Hippocampal formation (tissue), 2 donors: ENCODE results near the gene USB1.
A peak's percentile ranks its signal among the peaks of the same experiment; 100 is the strongest.

Source experiments
- DNase-seq, 2 donors: peaks; one replicate each; lab custom pipeline; 2025; lab: John Stamatoyannopoulos, UW

The USB1 gene

DNA sequence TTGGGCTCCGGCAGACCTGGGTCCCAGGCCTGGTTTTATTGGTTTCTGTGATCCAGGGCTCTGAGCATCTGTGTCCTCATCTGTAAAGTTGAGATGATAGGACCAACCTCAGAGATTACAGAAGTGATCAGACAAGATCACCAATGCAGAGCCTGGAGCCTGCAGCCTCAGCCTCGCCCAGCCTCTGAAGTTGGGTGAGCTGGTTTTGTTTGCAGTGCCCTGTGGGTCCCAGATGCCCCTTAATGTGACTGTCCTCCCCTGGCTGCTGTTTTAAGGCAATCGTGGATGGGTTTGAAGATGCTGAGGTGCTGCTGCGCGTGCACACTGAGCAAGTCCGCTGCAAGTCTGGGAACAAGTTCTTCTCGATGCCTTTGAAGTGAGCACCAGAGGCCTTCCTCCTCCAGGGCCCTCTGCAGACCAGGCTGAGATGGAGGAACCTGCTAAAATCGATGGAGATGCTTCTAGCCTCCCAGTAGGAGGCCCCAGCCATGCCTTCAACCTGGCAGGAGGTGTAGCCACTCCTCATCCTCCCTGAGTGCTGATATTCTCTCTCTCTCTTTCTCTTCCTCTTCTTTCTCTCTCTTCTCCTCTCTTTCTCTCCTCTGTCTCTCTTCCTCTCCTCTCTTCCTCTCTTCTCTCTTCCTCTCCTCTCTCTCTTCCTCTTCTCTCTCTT, 18.8 kb downstream of the USB1 start:
- DNase-seq = no peak

DNA sequence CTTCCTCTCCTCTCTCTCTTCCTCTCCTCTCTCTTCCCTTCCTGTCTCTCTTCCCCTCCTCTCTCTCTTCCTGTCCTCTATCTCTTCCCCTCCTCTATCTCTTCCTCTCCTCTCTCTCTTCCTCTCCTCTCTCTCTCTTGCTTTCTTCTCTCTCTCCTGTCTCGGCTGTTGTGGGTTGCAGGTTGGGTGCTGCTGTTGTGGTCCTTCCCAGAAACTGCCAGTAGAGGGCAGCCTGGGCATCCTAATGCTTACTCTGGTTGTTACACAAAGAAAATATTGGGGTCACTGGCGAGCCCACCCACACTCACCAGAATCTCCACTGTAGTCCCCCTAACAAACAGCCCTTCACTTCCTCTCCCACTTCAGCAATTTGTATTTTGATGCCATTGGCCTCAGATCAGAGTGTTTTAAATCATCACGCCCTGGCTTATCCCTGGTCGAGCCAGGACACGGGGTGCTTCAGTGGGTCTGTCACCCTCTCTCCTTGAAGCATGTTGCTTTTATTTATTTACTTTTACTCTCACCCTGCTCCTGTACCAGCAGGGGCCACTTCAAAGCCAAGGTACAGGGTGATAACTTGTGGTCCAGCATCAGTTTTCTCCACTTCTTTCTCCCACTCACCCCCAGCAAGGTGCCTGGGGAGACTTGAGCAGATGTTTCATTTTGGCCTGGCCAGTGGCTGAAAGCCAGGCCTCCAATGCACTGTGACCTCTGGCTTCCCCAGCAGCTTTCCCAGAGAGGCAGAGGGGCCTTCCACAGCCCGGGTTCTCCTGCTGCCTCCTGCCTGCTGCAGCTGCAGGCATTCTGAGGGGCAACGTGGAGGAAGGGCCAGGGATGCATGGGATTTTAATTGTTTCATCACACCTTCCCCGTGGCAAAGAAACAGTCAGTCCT, 19.7 kb downstream of the USB1 start:
- peak; percentile 15 to 51 for DNase-seq

DNA sequence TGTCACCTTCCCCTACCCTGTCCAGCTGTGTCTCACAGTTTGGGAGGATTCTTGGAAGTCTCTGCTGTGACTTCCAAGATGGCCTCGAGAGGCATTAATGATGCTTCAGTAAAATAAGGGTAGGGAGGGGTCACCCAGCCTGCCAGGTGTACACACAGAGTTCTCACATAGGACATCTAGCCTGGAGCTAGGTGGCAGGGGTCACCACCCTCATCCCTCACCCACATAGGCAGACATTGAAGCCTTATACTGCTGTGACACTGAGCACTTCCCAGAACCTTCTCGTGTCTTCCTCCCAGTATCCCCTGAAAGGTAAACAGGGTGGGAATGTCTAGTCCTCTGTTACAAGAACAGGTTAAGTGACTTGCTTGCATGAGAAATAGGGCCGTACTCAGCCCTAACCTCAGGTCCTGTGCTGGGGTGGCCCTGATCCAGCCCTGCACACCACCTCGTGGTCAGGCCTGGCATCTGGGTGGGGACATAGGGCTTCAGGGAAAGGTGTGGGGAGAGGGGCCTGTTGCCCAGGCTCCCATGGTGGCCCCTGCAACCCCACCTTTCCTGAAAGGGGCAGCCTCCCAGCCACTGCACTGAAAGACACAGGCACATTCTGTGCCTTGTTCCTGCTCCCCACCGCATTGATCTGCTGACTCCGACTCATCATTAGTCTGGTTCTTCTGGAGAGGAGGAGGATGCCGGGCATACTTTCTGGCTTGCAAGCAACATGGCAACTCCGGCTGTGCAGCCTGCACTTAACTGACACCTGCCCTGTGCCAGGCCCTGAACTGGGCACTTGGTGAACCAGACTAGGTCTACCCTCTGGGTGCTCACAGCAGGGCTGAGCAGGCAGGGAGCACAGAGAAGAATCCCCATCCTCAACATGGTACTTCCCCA, 20.7 kb downstream of the USB1 start:
- DNase-seq = no peak

DNA sequence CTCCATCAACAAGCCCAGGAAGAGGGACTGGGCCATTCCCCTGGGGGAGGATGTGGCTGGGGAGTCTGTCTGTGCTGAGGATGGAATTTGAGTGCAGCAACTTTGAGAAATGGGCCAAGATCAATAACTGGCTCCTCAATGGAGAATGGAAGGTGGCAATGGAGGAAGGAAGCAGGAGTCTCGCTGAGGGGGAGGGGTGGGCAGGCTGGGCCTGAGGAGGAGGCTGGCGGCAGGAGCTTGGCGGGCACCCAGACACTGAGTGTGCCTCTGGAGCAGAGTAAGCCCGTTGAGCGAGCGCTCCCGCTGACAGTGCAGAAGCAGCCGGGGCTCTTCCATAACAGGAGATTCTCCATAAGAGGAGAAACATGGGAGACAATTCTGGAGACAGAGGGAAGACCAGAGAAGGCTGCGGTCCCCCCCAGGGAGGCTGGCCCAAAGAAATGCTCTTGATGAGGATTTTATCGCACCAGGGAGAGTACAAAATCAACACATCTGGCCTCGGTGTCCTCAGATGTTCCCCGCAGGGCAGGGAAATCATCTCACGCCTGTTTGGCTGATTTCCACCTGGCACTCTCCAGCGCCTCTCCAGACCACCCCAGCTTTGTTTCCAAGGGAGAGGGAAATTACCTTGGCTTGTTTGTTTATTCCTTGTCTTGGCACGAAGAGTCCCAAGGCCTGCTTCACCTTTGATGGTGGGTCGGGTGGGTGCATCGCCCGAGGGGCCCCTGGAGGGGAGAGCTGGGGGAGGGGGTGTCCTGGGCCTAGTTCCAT, 21.6 kb downstream of the USB1 start:
- peak; percentile 60 to 62 for DNase-seq

DNA sequence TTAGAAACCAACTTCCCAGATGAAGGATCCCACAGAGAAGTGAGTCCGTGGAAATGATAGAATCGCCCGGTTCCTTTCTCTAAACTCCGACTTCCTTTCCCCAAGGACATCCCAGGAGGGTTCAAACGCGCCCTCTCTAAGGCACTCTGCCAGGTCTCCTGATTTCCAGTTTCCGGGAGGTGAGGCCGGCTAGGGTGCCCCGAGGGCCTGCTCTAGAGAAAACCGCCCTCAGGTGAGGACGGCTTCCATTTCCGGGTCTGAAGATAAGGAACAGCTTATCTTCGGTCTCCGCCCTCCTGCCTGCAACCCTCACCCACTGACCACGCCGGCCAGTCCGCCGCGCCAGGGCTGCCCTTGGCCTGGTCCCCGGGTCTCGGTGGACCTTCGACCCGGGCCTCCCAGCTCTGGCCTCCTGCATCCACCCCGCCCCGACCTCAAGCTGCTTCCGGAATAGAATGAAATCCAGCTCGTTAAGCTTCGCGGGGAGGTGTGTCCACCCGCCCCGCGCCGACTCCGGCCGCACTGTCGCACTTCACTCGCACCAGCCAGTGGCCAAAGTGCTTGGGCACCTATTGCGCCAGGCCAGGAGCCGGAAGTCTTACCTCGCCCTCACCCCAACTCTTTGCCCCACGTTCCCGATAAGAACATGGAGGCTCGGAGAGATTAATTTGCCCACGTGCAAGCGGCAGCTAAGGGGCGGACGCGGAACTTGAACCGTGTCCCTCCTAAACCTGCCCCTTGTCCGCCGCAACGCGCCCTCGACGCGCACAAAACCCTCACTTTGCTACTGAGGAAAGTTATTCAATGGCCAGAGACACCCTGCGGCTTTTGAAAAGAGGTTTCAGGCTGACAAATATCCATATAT, 23.5 kb downstream of the USB1 start:
- no peak for DNase-seq

DNA sequence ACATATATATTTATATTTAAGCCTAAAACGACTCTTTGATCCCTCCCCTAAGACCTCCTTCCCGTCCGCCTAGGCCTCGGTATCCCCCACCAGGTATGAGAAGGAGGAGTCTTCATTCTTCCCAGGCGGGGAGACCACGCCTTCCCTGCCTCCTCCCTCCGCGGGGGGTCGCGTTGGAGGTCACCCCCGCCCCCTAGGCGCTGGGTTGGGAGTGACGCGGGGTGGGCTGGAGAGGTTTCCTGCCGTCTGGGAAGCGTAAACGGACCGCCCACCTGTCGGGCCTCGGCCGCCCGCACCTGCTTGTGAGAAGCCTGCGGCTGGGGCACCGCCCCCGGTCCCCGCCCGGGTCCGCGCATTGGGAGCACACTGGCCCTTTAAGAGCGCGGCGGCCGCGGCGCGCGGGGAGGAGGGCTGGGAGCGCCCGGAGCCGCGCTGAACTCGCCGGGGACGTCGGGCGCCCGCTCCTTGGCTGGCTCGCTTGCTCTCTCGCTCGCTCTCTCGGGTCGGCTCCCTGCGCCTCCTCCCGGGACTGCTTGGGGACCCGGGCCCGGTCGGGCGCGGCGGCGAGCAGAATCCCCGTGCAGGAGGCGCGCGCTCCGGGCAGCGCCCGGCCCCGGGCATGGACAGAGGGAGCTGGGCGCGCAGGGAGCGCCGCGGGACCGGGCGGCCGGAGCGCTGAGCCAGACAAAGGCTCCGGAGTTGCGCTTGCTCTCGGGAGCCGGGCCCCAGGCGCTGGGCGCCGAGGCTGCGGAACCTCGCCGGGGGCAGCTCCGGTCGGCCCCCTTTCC, 24.3 kb downstream of the USB1 start, which contains the start of gene MMP15:
MMP15 (plus strand) TSS at position 404 of the 788 bp plus-strand sequence. CDS start 597 bp downstream, outside the sequence.
- peak in 1 of 2 donors; percentile 38 for DNase-seq

DNA sequence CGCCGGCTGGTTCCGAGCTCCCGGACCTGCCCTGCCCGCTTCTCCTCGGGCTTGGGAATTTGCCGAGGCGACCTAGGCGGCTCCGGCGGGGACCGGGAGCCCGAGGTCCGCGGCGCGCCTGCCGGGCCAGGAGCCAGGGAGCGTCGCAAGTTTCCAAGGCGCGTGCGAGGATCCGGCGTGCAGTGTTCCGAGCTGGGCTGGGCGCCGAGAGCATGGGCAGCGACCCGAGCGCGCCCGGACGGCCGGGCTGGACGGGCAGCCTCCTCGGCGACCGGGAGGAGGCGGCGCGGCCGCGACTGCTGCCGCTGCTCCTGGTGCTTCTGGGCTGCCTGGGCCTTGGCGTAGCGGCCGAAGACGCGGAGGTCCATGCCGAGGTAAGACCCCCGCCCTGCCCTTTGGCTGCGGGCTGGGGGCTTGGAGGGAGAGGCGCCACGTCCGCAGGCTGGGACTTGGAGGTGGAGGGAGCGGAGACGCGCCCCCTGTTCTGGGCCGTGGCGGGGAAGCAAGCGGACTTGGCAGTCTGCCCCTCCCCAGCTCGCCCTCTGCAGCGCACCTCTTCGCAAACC, 25.0 kb downstream of the USB1 start:
- DNase-seq = peak in 1 of 2 donors; percentile 38

DNA sequence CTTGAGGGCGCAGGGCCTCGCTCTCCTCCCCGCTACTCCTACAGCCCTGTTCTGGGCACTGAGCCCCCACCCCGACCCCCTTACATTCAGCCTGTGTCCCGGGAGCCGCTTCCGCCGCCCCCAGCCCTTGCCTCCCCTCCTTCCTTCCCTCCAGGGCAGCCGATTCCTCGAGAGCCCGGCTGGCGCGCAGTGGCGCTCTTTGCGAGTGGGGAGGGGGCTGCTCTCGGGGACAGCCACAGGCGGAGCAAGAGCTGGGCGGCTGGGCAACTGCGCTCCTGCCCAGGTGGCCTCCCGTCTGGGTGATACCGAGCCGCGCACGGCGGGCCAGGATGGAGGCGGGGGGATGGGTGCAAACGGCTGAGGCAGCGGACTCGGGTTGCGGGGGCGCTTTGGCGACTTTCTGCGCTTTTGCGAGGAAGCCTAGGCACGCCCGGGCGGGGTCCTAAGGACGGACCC, 25.5 kb downstream of the USB1 start:
- no peak for DNase-seq

DNA sequence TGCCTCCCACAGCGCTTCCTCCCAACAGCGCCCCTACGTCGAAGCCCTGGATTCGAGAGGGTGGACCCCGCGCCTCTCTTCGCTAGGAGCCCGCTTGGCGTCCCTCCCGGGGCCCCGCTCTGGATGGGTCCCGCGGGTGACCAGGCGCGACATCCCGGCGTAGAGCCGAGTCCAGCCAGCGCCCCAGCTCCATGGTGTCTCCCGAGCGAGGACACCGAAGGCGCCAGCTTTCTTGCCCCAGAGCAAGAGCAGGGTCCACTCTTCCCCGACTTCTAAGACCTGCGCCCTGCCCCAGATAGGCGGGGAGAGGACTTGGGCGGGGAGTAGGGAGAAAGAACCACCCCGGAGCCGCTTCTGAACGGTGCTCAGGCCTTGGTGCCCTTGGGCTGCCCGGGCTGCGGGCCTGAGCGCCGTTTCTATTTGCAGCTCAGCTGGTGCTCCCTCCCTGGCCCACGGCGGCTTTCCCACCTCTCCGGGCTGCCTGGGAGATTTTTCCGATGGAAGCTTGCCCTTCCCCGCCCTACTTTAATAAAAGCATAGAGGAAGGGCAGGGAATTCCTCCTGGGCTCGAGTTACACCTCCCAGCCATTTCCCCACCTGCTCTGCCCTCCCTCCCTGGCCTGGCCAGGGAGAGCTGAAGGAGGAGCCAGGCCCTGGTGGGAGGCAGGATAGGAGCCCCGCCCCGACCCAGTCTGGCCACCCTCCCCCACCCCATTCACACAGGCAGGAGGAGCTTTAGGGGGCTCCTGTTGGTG, 26.1 kb downstream of the USB1 start:
- no peak for DNase-seq

DNA sequence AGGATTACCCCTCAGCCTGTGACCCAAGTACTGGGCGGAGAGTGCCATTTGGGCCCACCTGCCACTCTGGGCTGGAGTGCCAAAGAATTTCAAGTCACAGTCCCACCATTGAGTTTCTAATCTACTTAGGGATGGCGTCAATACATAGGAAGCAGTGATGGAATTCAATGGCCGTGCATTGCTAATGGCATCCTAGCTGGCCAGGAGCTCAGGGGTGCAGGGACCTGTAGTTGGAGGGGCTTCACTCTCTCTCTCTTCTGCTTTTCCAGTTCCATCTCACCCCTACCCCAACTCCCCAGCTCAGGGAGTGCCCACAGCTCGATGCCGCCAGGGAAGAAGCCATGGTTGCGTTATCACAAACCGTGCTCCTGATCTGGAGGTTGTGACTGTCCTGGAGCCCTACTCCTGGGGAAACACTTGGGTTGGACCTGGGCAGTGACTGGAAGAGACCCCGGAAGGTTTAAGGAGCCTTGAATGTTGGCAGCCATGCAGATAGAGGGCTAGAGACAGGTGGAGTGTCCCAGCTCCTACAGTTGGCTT, 26.8 kb downstream of the USB1 start:
- no peak for DNase-seq

DNA sequence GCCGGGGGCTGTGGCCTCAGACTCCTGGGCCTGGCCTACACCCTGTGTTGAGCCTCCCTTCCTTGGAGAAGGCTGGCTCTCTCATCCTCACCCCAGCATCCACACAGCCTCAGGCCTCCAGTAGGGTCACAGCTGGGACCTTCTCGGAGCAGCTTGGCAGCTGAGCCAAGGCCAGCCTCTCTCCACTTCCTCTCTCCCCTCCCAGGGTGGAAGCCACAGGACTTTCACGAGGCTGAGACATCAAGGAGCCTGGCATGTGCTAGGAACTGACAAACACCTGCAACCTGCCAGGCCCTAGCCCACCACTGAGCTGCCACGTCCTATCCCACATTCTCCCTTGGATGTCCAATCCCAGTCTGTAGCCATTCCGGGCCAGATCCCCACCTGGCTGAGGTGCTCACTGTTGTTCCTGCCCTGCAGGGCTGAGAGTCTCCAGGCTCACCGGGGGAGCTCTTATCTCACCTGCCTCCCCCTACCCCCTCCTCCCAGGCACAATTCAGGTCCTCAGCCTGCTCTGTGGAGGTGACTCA, 27.4 kb downstream of the USB1 start:
- DNase-seq = no peak

DNA sequence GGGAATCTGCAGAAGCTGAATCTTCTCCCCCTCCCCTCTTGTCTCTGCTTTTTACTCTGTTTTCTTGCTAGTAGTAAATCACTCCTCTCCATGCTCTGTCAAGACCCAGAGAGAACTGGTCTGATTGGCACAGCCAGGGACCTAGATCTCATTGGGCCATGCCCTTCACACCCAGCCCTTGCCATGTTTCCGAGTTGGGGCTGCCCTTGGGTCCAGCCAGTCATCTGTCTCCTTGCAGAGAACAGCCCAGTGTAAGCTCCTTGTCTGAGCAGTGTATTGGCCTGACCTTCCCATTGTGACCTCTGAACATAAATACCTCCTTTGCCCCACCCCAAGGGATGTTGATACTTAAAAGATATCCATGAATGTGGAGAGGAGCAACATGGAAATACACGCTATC, 28.2 kb downstream of the USB1 start:
- DNase-seq = no peak

DNA sequence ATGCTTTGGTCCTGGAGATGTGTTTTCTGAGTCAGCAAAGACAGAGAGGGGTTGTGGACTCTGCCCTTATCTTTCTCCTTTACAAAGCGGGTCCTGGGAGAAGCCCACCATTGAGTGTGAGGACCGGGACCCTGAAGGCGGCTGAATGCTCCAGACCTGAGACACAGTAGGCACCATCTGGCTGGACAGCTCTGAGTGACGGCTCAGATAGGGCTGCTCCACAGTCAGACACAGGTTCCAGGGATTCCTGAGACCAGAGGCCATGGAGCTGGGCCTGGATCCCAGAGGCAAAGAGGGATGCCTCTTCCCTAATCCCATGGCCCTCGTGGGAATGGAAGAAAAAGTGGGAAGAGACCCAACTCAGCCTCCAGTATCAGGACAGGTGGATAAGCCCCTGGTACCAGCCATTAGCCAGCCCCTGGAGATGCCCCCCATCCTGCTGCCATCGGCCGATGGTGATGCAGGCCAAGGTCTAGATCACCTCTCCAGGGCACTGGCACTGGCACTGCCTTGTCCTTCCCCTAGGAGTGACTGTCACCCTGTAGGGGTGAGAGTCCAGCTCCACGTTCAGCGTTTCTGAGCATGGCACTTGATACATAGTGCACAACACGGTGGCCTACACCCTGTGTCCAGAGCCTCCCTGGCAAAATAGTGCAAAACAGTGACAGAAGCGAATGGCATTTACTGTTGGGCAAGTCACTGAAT, 29.1 kb downstream of the USB1 start:
- no peak for DNase-seq

DNA sequence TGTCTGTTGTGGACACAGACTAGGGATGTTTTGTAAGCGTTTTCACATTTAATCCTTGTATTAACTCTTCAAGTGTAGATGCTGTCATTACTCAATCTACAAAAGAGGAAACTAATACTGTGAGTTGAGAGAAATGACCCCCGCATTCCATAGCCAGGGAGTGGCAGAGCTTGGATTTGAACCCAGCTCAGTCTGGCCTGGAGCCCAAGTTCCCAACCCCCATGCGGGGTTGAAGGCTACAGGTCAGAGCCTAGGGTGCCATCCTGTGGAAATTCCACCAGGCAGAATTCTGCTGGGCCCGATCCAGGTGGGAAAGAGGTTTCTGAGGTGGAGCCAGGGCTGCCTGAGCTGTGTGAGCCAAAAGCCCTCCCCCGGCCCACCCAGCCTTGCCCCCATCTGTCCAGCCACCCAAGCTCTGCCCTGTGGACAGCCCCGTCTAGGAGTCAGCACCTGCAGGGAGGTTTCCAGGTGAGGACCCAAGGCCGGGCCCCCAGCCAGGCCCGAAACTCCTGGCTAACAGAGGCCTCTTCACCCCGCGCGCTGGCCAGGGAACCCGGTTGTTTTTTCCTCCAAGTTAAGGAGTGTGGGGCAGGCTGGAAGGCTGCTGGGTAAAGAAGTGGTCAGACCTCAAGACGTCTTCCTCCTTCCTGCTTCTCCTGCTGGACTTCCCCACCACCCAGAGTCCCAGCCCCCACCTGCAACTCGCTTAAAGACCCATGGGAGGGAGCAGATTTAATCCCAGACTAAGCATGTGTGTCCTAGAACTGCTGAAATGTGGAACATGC, 30.0 kb downstream of the USB1 start:
- no peak for DNase-seq

DNA sequence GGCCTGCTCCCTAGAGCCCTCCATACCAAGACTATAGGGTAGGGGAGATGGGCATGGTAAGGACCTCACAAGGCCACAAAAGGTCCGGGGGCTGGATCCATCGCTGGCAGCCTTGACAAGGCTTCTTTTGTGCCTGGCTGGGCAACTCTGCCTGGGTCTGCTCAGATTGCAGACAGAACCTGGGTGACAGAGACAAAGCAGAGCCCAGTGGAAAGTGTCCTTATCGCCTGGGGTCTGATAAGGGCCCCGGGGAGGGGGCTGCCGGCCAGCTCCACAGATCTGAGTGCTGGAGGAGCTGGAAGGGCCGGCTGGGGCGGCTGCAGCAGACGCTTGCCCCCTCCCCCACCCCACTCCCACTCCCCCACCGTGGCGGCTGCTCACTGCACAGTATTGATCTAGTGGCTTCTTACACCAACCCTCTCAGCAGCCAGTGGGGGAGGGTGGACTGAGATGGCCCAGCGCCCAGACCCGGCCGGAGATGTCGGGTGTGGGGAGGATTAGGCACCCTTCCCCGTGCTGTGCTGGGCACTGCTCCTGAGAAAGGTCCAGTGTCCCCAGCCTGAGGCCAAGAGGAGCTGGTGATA, 31.6 kb downstream of the USB1 start:
- DNase-seq = peak in 1 of 2 donors; percentile 35

DNA sequence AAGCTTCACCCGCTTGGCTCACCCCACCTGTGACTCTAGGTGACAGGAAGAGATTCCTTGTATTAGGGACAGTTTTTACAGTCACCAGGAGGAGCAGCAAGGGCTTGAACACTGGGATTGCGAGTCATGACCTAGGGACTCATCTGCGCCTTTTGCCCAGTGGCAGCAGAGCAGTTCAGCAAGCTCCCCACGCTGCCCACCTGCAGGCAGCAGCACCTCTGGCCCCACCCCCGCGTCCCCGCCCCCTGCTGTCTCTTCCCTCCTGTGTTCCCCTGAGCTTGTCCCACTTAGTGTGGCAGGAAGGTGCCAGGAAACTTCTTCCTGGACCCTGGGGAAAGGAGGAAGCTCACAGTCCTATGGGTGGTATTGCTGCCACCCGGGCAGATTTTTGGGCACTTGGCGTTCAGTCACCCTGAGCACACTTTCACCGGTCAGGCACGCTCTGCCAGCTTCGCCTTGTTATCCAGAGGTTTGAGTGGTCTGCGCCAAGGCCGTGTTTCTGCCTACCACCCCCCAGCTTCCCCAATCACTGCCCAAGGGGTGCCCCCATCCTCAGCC, 33.0 kb downstream of the USB1 start:
- DNase-seq = no peak
